ENCODE measurements around the gene LGI2.

GRCh38 chr4:24975510-24975909 lies 55.2 kb downstream of the LGI2 start:
- TF ChIP-seq EZH2 (IDR thresholded peaks at IDR 0.05; ENCODE audit: borderline replicate concordance, insufficient read depth, low read length, poor library complexity, severe bottlenecking) (no peak), CTCF (IDR thresholded peaks at IDR 0.05; ENCODE audit: poor library complexity, severe bottlenecking) (no peak), SMC3 (conservative IDR thresholded peaks at IDR 0.05; ENCODE audit: poor library complexity) (no peak)
- TF ChIP-seq, protein P1, sequence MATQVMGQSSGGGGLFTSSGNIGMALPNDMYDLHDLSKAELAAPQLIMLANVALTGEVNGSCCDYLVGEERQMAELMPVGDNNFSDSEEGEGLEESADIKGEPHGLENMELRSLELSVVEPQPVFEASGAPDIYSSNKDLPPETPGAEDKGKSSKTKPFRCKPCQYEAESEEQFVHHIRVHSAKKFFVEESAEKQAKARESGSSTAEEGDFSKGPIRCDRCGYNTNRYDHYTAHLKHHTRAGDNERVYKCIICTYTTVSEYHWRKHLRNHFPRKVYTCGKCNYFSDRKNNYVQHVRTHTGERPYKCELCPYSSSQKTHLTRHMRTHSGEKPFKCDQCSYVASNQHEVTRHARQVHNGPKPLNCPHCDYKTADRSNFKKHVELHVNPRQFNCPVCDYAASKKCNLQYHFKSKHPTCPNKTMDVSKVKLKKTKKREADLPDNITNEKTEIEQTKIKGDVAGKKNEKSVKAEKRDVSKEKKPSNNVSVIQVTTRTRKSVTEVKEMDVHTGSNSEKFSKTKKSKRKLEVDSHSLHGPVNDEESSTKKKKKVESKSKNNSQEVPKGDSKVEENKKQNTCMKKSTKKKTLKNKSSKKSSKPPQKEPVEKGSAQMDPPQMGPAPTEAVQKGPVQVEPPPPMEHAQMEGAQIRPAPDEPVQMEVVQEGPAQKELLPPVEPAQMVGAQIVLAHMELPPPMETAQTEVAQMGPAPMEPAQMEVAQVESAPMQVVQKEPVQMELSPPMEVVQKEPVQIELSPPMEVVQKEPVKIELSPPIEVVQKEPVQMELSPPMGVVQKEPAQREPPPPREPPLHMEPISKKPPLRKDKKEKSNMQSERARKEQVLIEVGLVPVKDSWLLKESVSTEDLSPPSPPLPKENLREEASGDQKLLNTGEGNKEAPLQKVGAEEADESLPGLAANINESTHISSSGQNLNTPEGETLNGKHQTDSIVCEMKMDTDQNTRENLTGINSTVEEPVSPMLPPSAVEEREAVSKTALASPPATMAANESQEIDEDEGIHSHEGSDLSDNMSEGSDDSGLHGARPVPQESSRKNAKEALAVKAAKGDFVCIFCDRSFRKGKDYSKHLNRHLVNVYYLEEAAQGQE (IDR thresholded peaks at IDR 0.05; ENCODE audit: borderline replicate concordance): no peak

All from neural cell (in vitro differentiated cells).